ENCODE measurements around the gene DYNLL1. TPM values are rescaled to one million over a fixed set of nuclear protein-coding genes. Genes with fewer than 3 reads are reported as not detected.

The DYNLL1 gene
- total RNA-seq (2014; rRNA removed; shearing (Covaris generic)): 261 and 283 TPM in 2 replicates

GRCh38 chr12:120495731-120496412 is at the start of gene DYNLL1:
TSS of gene DYNLL1 (plus strand) at chr12:120496113. CDS start at chr12:120496422, 309 bp downstream.

GRCh38 chr12:120469450-120470149 is 26.3 kb upstream of the DYNLL1 start, which contains the start of gene SRSF9:
TSS of gene SRSF9 (minus strand) at chr12:120469748. CDS start at chr12:120469609, 139 bp downstream.

GRCh38 chr12:120528861-120529525 is 33.1 kb downstream of the DYNLL1 start, which contains the start of gene COQ5:
TSS of gene COQ5 (minus strand) at chr12:120529158. CDS start at chr12:120529141, 17 bp downstream.

GRCh38 chr12:120534203-120534702 is 38.3 kb downstream of the DYNLL1 start, which contains the start of gene RNF10:
TSS of gene RNF10 (plus strand) at chr12:120534356. CDS start at chr12:120534812, 456 bp downstream.

Small RNA genes within 50 kb of the gene (small RNA-seq; reads per million reads assigned to genes)
- not detected for gene RF00019

Other genes starting within 250 kb of the DYNLL1 start
- 108 and 144 TPM in 2 replicates for gene PXN, start 230.4 kb upstream of the DYNLL1 start, total RNA-seq (2014; rRNA removed; shearing (Covaris generic))
- under 0.01 TPM in 1 of 2 replicates, not detected in the other for gene RNU4-2, start 204.2 kb upstream of the DYNLL1 start, total RNA-seq (2014; rRNA removed; shearing (Covaris generic))
- under 0.01 TPM in 2 replicates for gene RNU4-1, start 202.9 kb upstream of the DYNLL1 start, total RNA-seq (2014; rRNA removed; shearing (Covaris generic))
- 0.80 and 1.3 TPM in 2 replicates for gene SIRT4, start 193.8 kb upstream of the DYNLL1 start, total RNA-seq (2014; rRNA removed; shearing (Covaris generic))
- not detected in 2 replicates for gene PLA2G1B, start 168.3 kb upstream of the DYNLL1 start, total RNA-seq (2014; rRNA removed; shearing (Covaris generic))
- gene MSI1, start 126.9 kb upstream of the DYNLL1 start, total RNA-seq (2014; rRNA removed; shearing (Covaris generic)): 0.19 TPM in 2 replicates
- gene COX6A1, start 58.0 kb upstream of the DYNLL1 start, total RNA-seq (2014; rRNA removed; shearing (Covaris generic)): 679 and 783 TPM in 2 replicates
- gene TRIAP1, start 49.7 kb upstream of the DYNLL1 start, total RNA-seq (2014; rRNA removed; shearing (Covaris generic)): 22.1 and 25.3 TPM in 2 replicates
- 17.7 and 24.7 TPM in 2 replicates for gene GATC, start 49.7 kb upstream of the DYNLL1 start, total RNA-seq (2014; rRNA removed; shearing (Covaris generic))
- 187 and 192 TPM in 2 replicates for gene SRSF9, start 26.4 kb upstream of the DYNLL1 start, total RNA-seq (2014; rRNA removed; shearing (Covaris generic))
- 35.6 and 40.7 TPM in 2 replicates for gene COQ5, start 33.0 kb downstream of the DYNLL1 start, total RNA-seq (2014; rRNA removed; shearing (Covaris generic))
- gene RNF10, start 38.2 kb downstream of the DYNLL1 start, total RNA-seq (2014; rRNA removed; shearing (Covaris generic)): 45.1 and 59.2 TPM in 2 replicates
- 70.6 and 71.3 TPM in 2 replicates for gene POP5, start 85.3 kb downstream of the DYNLL1 start, total RNA-seq (2014; rRNA removed; shearing (Covaris generic))
- gene CABP1, start 144.5 kb downstream of the DYNLL1 start, total RNA-seq (2014; rRNA removed; shearing (Covaris generic)): not detected in 2 replicates
- 79.1 and 82.7 TPM in 2 replicates for gene MLEC, start 191.0 kb downstream of the DYNLL1 start, total RNA-seq (2014; rRNA removed; shearing (Covaris generic))
- gene UNC119B, start 214.3 kb downstream of the DYNLL1 start, total RNA-seq (2014; rRNA removed; shearing (Covaris generic)): 19.3 and 26.3 TPM in 2 replicates
- gene ACADS, start 229.7 kb downstream of the DYNLL1 start, total RNA-seq (2014; rRNA removed; shearing (Covaris generic)): 11.9 and 12.7 TPM in 2 replicates